Heart left ventricle (tissue), 16 donors: ENCODE results near the gene RHBDL2. TPM values are rescaled to one million over a fixed set of nuclear protein-coding genes. Genes with fewer than 3 reads are reported as not detected.

Experiments
- ATAC-seq, 4 donors: fragments of 200-7000 bp; cut with Tn5 transposase; one replicate each; pipeline ENCODE4 v1.9.1; 2020 to 2022; ENCODE audit warnings: moderate library complexity in 4 of 4, mild to moderate bottlenecking in 3 of 4, moderate number of reproducible peaks in 1 of 4
- DNase-seq, 5 donors: peaks; one replicate each; pipeline ENCODE4 v3.0.0-alpha.2; 2020
- H3K27ac ChIP-seq, 12 donors: fragments of 200-600 bp; sonication (generic) in 4 of 12; one replicate each; pipeline versions ENCODE4 v1.5.0 to v1.8.0; 2016 to 2022; ENCODE audit warnings: mild to moderate bottlenecking in 2 of 12
- H3K27me3 ChIP-seq, 9 donors: fragments of 200-600 bp; sonication (generic) in 2 of 9; one replicate each; pipeline versions ENCODE4 v1.5.1 to v1.8.0; 2016 to 2022; ENCODE audit warnings: mild to moderate bottlenecking in 3 of 9
- H3K36me3 ChIP-seq, 9 donors: fragments of 200-600 bp; sonication (generic) in 2 of 9; one replicate each; pipeline versions ENCODE4 v1.5.0 to v1.8.0; 2018 to 2022; ENCODE audit warnings: mild to moderate bottlenecking in 2 of 9
- H3K4me1 ChIP-seq, 12 donors: fragments of 200-600 bp; sonication (generic) in 4 of 12; one replicate each; pipeline versions ENCODE4 v1.5.0 to v1.8.0; 2016 to 2022; ENCODE audit warnings: mild to moderate bottlenecking in 3 of 12
- H3K4me3 ChIP-seq, 12 donors: fragments of 200-600 bp; sonication (generic) in 4 of 12; one replicate each; pipeline versions ENCODE4 v1.5.0 to v1.8.0; 2017 to 2022; ENCODE audit warnings: mild to moderate bottlenecking in 9 of 12, moderate library complexity in 4 of 12
- H3K9me3 ChIP-seq, 12 donors: fragments of 200-600 bp; sonication (generic) in 4 of 12; one replicate each; pipeline versions ENCODE4 v1.5.0 to v1.8.0; 2016 to 2022; ENCODE audit warnings: mild to moderate bottlenecking in 1 of 12
- POLR2A ChIP-seq, 2 donors: fragments of 450-650 bp; IDR thresholded peaks; one replicate each; pipeline ENCODE4 v1.6.1; 2017; ENCODE audit warnings: antibody characterized with exemption in 2 of 2, mild to moderate bottlenecking in 2 of 2, moderate library complexity in 2 of 2
- WGBS, 4 donors: extraction: QIAGEN DNeasy Blood & Tissue Kit in 2 of 4; methylation state at CpG; one replicate each; pipeline versions ENCODE4 v1.1.5 to v1.1.7; 2013 to 2018; 5-methylcytosine and 5-hydroxymethylcytosine counted together
- intact Hi-C, 10 donors: fragments of 100-400 bp; cut with DNase I; formaldehyde crosslinking; loops; one replicate each; pipeline versions ENCODE4 v1.11.1 to v1.14.2; 2022
- polyA plus RNA-seq, 2 donors: library from polyadenylated mRNA; stranded (reverse); fragments of 200-250 nt; gene quantifications; one replicate each; pipeline ENCODE4 v1.2.3, GENCODE V29; 2013
- total RNA-seq, 9 donors: library from RNA; depleted of rRNA in 2 of 9; stranded (reverse); fragments of >200 nt in 2 of 9; fragmentation: NEBNext Ultra II Directional in 3 of 9; extraction: Animal tissue kit (Norgen Biotek cat#: 25700) in 3 of 9; gene quantifications; one replicate each; pipeline versions ENCODE4 v1.1.0 to v1.2.4, GENCODE V29; 2016 to 2023
- TF ChIP-seq, protein P1 (sequence below), 12 donors: fragments of 200-600 bp; sonication (generic) in 4 of 12; IDR thresholded peaks; one replicate each; pipeline versions ENCODE4 v1.5.0 to v1.8.0; 2018 to 2022; ENCODE audit warnings: antibody characterized with exemption in 12 of 12, mild to moderate bottlenecking in 5 of 12
- donor health status: ischemic (EF 13 %, LVEDD 7.1; RV severe dilation, severe dysfunction).
- donor health status: healthy with polysubstance abuse.
- donor health status: DM: no; HTN: yes; CAD: no.
- donor health status: DM: no; HTN: no; CAD: no.
- donor health status: ischemic (EF 25% LVEDD 6.9; RV normal size, moderate dysfunction).
- donor health status: ischemic (EF 25% LVEDD 5.7; RV mildly dilated, moderate dysfunction).
- donor health status: healthy.
- donor health status: DM: yes; HTN: yes; CAD: no.
- donor health status: ischemic (EF 35%, LVEDD 5.7; RV mildly dilated, moderate dysfunction).
- donor health status: nonischemic (EF 11% LVEDD 7.7; RV severe dilation, severe dysfunction).
- donor health status: DM: yes; HTN: yes; CAD: no.
- donor health status: PGD.
- donor health status: ischemic (EF 29% LVEDD 5.4; RV normal size, mild dysfunction).
- donor health status: nonischemic (EF 23%, LVEDD 6.1; RV moderate dilation, normal function).

Gene RHBDL2
- total and polyA plus RNA-seq, 11 donors = 0.11 to 2.2 (median 0.20) TPM; not detected in 4

DNA sequence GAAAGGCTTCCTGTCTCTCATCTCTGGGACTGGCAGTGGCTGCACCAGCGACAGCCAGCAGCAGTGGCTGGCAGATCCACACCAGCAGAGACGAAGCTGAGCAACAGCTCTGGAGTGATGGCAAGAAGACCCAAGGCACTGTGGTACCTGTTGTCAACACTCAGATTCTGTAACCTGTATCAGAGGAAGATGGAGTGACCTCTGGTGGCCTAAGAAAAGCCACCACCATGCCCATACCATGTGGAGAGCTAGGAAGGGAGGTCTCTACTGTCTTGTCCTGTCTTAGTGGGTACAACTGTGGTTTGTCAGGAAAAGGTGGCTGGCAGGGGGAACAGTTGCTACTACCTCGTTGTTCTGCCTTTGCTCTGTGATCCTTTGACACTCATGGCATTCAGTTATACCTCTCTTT is 22.5 kb upstream of the RHBDL2 start:
- ATAC-seq (no peak), DNase-seq (no peak)
- WGBS, 4 donors = 53 to 60% (median 58%) methylated on average over 3 of the region's 3 CpGs
- TF ChIP-seq POLR2A (IDR thresholded peaks at IDR 0.05) = no peak
- TF ChIP-seq, protein P1, sequence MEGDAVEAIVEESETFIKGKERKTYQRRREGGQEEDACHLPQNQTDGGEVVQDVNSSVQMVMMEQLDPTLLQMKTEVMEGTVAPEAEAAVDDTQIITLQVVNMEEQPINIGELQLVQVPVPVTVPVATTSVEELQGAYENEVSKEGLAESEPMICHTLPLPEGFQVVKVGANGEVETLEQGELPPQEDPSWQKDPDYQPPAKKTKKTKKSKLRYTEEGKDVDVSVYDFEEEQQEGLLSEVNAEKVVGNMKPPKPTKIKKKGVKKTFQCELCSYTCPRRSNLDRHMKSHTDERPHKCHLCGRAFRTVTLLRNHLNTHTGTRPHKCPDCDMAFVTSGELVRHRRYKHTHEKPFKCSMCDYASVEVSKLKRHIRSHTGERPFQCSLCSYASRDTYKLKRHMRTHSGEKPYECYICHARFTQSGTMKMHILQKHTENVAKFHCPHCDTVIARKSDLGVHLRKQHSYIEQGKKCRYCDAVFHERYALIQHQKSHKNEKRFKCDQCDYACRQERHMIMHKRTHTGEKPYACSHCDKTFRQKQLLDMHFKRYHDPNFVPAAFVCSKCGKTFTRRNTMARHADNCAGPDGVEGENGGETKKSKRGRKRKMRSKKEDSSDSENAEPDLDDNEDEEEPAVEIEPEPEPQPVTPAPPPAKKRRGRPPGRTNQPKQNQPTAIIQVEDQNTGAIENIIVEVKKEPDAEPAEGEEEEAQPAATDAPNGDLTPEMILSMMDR (IDR thresholded peaks at IDR 0.05) = peak in 3 of 12 donors; percentile 11 to 33 (median 24)
- Histone ChIP-seq H3K27ac (no peak overlapping the region), H3K36me3 (no peaks in the 10 kb centered on the region), H3K27me3 (no peaks in the 10 kb centered on the region), H3K4me1 (no peaks in the 10 kb centered on the region), H3K4me3 (no peak overlapping the region), H3K9me3 (no peaks in the 10 kb centered on the region)
- intact Hi-C loops = no loop called here

DNA sequence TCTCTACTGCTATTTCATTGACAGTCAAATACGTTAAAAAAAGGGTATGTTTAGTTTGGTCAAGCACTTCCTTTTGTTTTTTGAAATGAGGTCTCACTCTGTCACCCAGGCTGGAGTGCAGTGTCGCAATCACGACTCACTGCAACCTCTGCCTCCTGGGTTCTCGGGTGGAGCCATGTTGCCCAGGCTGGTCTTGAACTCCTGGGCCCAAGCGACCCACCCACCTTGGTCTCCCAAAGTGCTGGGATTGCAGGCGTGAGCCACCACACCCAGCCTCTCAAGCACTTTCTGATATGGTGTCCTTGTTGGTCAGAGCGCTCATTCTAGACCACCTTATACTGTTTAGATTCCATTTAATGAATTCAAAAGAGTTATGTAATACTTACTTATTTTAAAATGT is 20.9 kb upstream of the RHBDL2 start:
- ATAC-seq (no peak), DNase-seq (no peak)
- Histone ChIP-seq H3K27ac (no peak overlapping the region), H3K4me3 (no peak overlapping the region), H3K27me3 (no peaks in the 10 kb centered on the region), H3K9me3 (no peaks in the 10 kb centered on the region), H3K4me1 (no peaks in the 10 kb centered on the region), H3K36me3 (no peaks in the 10 kb centered on the region)
- intact Hi-C loops = no loop called here
- no peak for TF ChIP-seq POLR2A (IDR thresholded peaks at IDR 0.05)
- TF ChIP-seq, protein P1 (IDR thresholded peaks at IDR 0.05) = no peak
- 84 to 89% (median 84%) methylated on average over 7 of the region's 7 CpGs for WGBS, 4 donors

DNA sequence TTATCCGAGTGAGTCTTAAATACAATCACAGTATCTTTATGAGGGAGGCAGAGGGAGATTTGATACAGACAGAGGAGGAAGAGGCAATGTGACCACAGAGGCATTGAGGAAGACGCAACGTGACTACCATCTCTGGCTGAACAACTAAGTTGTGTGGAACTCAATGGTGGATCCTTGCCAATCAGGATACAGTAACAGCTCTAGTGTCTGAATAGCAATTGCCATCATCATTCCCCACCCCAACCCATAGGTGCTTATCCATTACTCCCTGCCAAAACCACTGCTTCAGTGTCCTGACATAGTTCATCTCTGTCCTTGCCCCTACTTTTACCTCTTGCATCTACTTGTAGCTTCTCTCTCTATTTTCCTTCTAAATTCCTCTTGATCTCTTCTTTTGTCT is 20.5 kb upstream of the RHBDL2 start:
- DNase-seq (no peak), ATAC-seq (no peak)
- intact Hi-C loops = no loop called here
- Histone ChIP-seq H3K27ac (no peak overlapping the region), H3K36me3 (no peaks in the 10 kb centered on the region), H3K4me1 (no peaks in the 10 kb centered on the region), H3K27me3 (no peaks in the 10 kb centered on the region), H3K9me3 (no peaks in the 10 kb centered on the region), H3K4me3 (no peak overlapping the region)
- TF ChIP-seq, protein P1 (IDR thresholded peaks at IDR 0.05) = no peak
- TF ChIP-seq POLR2A (IDR thresholded peaks at IDR 0.05) = no peak
- WGBS, 4 donors = 64 to 81% (median 70%) methylated on average over 3 of the region's 3 CpGs

- no peaks in the 10 kb centered on the region for H3K27me3 ChIP-seq
- no peak overlapping the region for H3K4me3 ChIP-seq
- DNase-seq (no peak), ATAC-seq (no peak)
- TF ChIP-seq, protein P1 (IDR thresholded peaks at IDR 0.05) = no peak
- TF ChIP-seq POLR2A (IDR thresholded peaks at IDR 0.05) = no peak
- no peaks in the 10 kb centered on the region for H3K9me3 ChIP-seq
- intact Hi-C loops = no loop called here
- WGBS, 4 donors = 93 to 99% (median 97%) methylated on average over 2 of the region's 2 CpGs
- no peaks in the 10 kb centered on the region for H3K36me3 ChIP-seq
- no peaks in the 10 kb centered on the region for H3K4me1 ChIP-seq
- H3K27ac ChIP-seq = no peak overlapping the region
Measured at GRCh38 chr1:38958967-38959366, 17.3 kb upstream of the RHBDL2 start.
